ENCODE results near the gene PCBP2. TPM values are rescaled to one million over a fixed set of nuclear protein-coding genes. Genes with fewer than 3 reads are reported as not detected.

The PCBP2 gene
- polyA plus RNA-seq, 2 donors, result 330 to 344 TPM

DNA sequence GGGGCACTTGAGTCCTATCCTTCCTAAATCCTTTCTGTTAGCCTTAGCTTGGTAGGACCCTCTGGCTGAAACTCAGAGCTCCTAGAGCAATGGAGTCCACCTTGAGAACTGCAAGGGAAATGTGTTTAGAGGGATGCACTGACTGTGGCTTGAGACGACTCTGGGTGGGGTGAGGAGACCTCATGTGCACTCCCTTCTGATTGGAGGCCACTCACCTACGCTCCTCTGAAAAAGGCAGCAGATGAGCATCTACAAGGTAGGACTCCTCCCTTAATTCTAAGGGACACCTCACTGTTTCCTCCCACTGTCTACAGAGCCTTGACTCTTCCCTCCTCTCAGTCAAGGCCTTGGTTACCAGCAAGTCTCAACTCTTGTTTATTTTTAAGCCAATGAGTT lies 46.3 kb downstream of the PCBP2 start:
- WGBS, 2 donors, result 62 to 82% methylated on average over 2 of the region's 2 CpGs
- H3K27ac ChIP-seq (ENCODE audit: low read depth in 2 of 2, low read length in 1 of 2), result no peak overlapping the region
- H3K4me1 ChIP-seq (ENCODE audit: control insufficient read depth in 2 of 2, insufficient read depth in 2 of 2, low read length in 1 of 2), result peaks cover 0 to 18% of the 10 kb centered on the region in 2 donors
- no peaks in the 10 kb centered on the region for H3K27me3 ChIP-seq (ENCODE audit: control insufficient read depth in 1 of 2, insufficient read depth in 2 of 2, low read length in 2 of 2)
- no peak overlapping the region for H3K4me3 ChIP-seq (ENCODE audit: low read depth in 1 of 2, low read length in 2 of 2)
- no peaks in the 10 kb centered on the region for H3K36me3 ChIP-seq (ENCODE audit: control insufficient read depth in 2 of 2, insufficient read depth in 2 of 2, low read length in 1 of 2)
- H3K9me3 ChIP-seq (ENCODE audit: control insufficient read depth in 2 of 2, insufficient read depth in 1 of 2, low read depth in 1 of 2, low read length in 1 of 2), result no peaks in the 10 kb centered on the region

DNA sequence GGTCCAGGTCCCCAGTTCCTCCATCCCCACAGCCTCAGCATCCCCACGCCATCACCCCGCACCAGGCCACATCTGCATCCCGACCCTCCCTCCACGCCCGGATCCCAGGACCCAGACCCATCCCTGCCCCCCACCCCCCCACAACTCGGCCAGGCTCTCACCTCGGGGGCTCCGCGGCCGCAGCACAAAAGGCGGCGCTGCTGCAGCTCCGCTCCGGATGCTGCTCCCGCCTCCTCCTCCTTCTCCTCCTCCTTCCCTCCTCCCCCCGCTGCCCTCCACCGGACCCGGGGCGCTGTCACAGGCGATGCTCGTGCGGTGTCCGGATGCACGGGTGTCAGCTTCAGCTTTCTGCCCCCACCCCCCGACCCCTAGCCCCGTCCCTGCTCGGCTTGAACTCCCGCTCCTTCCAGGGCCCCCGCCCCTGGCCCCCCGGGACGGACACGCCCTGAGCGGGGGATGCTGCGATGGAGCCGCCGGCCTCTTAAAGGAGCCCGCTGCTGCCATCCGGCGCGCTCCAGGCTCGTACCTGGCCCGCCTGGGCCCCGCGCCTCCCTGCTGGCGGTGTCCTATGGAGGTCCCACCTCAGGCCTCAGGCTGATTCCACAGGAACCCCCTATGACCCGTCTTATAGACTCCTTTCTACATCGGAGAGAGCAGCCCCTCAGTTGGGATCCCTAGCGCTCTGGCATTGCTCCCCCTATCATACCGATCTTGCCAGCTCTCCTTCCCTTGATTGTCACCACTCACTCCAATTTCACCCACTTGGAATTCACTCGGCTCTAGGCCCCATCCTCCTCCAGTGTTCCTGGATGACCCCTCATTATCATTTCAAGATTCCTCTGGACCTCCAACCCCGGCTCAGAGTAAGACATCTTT lies 47.6 kb downstream of the PCBP2 start, which contains the start of gene MAP3K12:
TSS of gene MAP3K12 (minus strand) at position 193 of the 876 bp plus-strand sequence. CDS start 12,067 bp downstream, outside the sequence.
- WGBS, 2 donors, result 0 to 1% methylated on average over 50 to 51 of the region's 51 CpGs
- H3K4me1 ChIP-seq (ENCODE audit: control insufficient read depth in 2 of 2, insufficient read depth in 2 of 2, low read length in 1 of 2), result peaks cover 0 to 17% of the 10 kb centered on the region in 2 donors
- peaks cover 0 to 7% of the 10 kb centered on the region in 2 donors for H3K36me3 ChIP-seq (ENCODE audit: control insufficient read depth in 2 of 2, insufficient read depth in 2 of 2, low read length in 1 of 2)
- H3K27me3 ChIP-seq (ENCODE audit: control insufficient read depth in 1 of 2, insufficient read depth in 2 of 2, low read length in 2 of 2), result no peaks in the 10 kb centered on the region
- H3K4me3 ChIP-seq (ENCODE audit: low read depth in 1 of 2, low read length in 2 of 2), result peak within 1 kb of the TSS; percentile 55 to 63
- peak within 1 kb of the TSS; percentile 97 to 100 for H3K27ac ChIP-seq (ENCODE audit: low read depth in 2 of 2, low read length in 1 of 2)
- no peaks in the 10 kb centered on the region for H3K9me3 ChIP-seq (ENCODE audit: control insufficient read depth in 2 of 2, insufficient read depth in 1 of 2, low read depth in 1 of 2, low read length in 1 of 2)

DNA sequence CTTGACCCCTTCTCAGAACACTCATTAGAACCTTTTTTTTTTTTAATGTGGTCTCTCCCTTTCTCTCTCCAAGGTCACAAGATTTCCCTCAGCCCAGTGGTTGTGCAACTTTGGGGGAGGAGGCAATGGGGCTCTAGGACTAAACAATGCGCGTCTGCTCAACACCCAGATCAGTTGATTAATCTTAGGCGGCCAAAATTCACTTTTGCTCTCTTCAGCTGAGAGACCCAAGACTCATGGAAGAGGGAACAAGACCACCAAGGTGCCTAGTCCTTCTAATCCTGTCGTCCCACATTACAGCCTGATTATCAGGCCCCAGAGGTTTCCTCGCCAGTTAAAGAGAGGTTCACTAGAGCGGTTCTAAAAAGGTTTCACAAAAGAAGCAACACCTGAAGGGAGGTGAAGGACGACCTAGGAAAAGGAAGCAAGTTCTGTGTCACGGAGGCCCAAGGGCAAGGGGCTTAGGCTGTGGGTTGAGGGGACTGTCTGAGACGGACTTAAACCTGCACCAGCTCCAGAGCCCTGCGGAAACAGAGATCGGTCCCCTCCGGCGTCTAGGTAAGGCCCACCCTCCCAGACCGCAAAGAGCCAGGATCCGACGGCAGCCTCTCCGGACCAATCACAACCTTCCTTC lies 48.4 kb downstream of the PCBP2 start:
- 1 to 2% methylated on average over 17 of the region's 17 CpGs for WGBS, 2 donors
- Histone ChIP-seq H3K36me3 (ENCODE audit: control insufficient read depth in 2 of 2, insufficient read depth in 2 of 2, low read length in 1 of 2) (peaks cover 0 to 10% of the 10 kb centered on the region in 2 donors), H3K4me3 (ENCODE audit: low read depth in 1 of 2, low read length in 2 of 2) (peak overlapping the region; percentile 55 to 63), H3K9me3 (ENCODE audit: control insufficient read depth in 2 of 2, insufficient read depth in 1 of 2, low read depth in 1 of 2, low read length in 1 of 2) (no peaks in the 10 kb centered on the region), H3K4me1 (ENCODE audit: control insufficient read depth in 2 of 2, insufficient read depth in 2 of 2, low read length in 1 of 2) (peaks cover 0 to 17% of the 10 kb centered on the region in 2 donors), H3K27me3 (ENCODE audit: control insufficient read depth in 1 of 2, insufficient read depth in 2 of 2, low read length in 2 of 2) (no peaks in the 10 kb centered on the region), H3K27ac (ENCODE audit: low read depth in 2 of 2, low read length in 1 of 2) (peak overlapping the region; percentile 97 to 100)

DNA sequence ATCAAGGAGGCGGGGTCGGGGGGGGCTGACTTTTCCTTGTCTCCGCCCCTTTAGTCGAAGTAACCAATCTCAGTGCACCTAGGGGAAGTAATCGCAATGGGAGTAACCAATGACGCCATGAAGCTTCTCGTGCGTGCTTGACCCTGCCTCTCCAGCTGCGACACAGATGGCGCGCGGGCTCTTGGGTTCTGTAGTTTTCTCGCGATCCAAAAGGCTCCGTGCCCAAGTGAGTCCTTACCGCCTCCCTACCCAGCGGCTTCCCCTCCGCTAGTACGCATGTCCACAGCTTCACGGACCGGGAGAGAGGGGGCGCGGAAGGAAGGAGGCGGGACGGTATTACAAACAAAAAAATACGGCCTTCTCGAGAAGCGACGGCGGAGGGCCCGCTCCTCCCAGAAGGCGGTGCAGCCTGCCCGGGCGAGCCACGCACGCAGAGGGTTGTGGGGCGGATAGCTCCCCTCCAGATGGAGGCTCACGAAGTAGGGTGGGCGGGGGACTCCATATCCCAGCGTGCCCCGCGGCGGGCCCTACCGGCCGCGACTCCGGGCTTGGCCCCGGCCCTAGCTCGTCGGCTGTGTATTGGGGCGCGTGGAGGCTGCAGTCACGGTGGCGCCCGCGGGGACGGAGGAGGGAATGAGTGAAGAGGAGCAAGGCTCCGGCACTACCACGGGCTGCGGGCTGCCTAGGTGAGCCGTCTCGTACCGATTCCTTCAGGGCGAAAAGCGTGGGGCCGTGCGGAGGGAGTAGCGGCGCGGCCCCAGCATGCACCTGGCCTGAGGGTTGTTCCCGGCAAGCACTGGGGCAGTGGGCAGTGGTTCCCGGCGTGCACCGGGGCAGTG lies 49.1 kb downstream of the PCBP2 start, which contains the start of gene TARBP2:
TSS of gene TARBP2 (plus strand) at position 508 of the 839 bp plus-strand sequence. CDS start at position 634, 126 bp downstream.
- Histone ChIP-seq H3K4me3 (ENCODE audit: low read depth in 1 of 2, low read length in 2 of 2) (peak within 1 kb of the TSS; percentile 70 to 81), H3K27ac (ENCODE audit: low read depth in 2 of 2, low read length in 1 of 2) (peak within 1 kb of the TSS; percentile 97 to 100), H3K36me3 (ENCODE audit: control insufficient read depth in 2 of 2, insufficient read depth in 2 of 2, low read length in 1 of 2) (peaks cover 4 to 16% of the 10 kb centered on the region in 2 donors), H3K27me3 (ENCODE audit: control insufficient read depth in 1 of 2, insufficient read depth in 2 of 2, low read length in 2 of 2) (no peaks in the 10 kb centered on the region), H3K4me1 (ENCODE audit: control insufficient read depth in 2 of 2, insufficient read depth in 2 of 2, low read length in 1 of 2) (peaks cover 0 to 17% of the 10 kb centered on the region in 2 donors), H3K9me3 (ENCODE audit: control insufficient read depth in 2 of 2, insufficient read depth in 1 of 2, low read depth in 1 of 2, low read length in 1 of 2) (no peaks in the 10 kb centered on the region)
- WGBS, 2 donors, result 0% methylated on average over 69 to 74 of the region's 74 CpGs

DNA sequence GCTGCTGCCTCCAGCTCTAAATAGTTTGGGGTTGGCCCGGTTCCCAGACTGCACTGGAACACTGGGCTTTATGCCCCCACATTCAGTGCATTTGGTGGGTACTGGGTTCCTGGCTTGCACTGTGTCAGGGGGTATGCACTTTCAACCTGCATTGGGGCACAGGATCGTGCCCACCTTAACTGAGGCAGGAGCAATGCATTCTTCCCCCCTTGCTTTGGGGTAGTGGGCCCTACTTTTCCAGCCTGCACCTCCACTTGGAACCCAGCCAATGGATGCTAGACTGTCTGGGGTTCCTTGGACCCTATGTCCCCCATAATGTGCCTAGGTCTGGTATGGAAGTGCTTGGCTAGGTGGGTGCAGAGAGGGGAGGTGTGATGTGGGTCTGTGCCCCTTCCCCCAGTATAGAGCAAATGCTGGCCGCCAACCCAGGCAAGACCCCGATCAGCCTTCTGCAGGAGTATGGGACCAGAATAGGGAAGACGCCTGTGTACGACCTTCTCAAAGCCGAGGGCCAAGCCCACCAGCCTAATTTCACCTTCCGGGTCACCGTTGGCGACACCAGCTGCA lies 49.8 kb downstream of the PCBP2 start:
- Histone ChIP-seq H3K27me3 (ENCODE audit: control insufficient read depth in 1 of 2, insufficient read depth in 2 of 2, low read length in 2 of 2) (no peaks in the 10 kb centered on the region), H3K4me3 (ENCODE audit: low read depth in 1 of 2, low read length in 2 of 2) (peak overlapping the region; percentile 70 to 81), H3K4me1 (ENCODE audit: control insufficient read depth in 2 of 2, insufficient read depth in 2 of 2, low read length in 1 of 2) (peaks cover 0 to 17% of the 10 kb centered on the region in 2 donors), H3K27ac (ENCODE audit: low read depth in 2 of 2, low read length in 1 of 2) (peak overlapping the region; percentile 97 to 100), H3K9me3 (ENCODE audit: control insufficient read depth in 2 of 2, insufficient read depth in 1 of 2, low read depth in 1 of 2, low read length in 1 of 2) (no peaks in the 10 kb centered on the region), H3K36me3 (ENCODE audit: control insufficient read depth in 2 of 2, insufficient read depth in 2 of 2, low read length in 1 of 2) (peaks cover 5 to 22% of the 10 kb centered on the region in 2 donors)
- WGBS, 2 donors, result 64 to 71% methylated on average over 10 of the region's 10 CpGs

DNA sequence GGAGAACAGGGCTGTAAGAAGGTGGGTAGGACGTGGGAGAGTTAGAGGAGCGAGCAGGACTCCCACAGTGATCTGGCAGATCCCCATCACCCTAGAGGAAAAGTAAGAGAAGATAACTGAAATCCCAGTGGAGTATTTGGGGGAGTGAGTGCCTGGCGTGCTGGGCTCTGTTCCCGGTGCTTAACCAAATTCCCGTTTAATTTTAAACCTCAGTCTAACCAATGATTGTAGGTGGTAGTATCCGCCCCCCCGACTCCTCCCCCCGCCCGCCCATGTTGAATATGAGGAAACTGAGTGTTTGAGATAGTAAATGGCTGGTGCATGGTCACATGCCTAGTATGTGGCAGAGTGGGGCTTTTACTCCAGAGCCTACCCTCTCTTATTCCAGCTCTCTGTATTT lies 50.4 kb downstream of the PCBP2 start:
- Histone ChIP-seq H3K27ac (ENCODE audit: low read depth in 2 of 2, low read length in 1 of 2) (no peak overlapping the region), H3K27me3 (ENCODE audit: control insufficient read depth in 1 of 2, insufficient read depth in 2 of 2, low read length in 2 of 2) (no peaks in the 10 kb centered on the region), H3K9me3 (ENCODE audit: control insufficient read depth in 2 of 2, insufficient read depth in 1 of 2, low read depth in 1 of 2, low read length in 1 of 2) (no peaks in the 10 kb centered on the region), H3K4me3 (ENCODE audit: low read depth in 1 of 2, low read length in 2 of 2) (no peak overlapping the region), H3K4me1 (ENCODE audit: control insufficient read depth in 2 of 2, insufficient read depth in 2 of 2, low read length in 1 of 2) (peaks cover 0 to 17% of the 10 kb centered on the region in 2 donors), H3K36me3 (ENCODE audit: control insufficient read depth in 2 of 2, insufficient read depth in 2 of 2, low read length in 1 of 2) (peaks cover 5 to 27% of the 10 kb centered on the region in 2 donors)
- WGBS, 2 donors, result 57 to 68% methylated on average over 9 of the region's 9 CpGs

DNA sequence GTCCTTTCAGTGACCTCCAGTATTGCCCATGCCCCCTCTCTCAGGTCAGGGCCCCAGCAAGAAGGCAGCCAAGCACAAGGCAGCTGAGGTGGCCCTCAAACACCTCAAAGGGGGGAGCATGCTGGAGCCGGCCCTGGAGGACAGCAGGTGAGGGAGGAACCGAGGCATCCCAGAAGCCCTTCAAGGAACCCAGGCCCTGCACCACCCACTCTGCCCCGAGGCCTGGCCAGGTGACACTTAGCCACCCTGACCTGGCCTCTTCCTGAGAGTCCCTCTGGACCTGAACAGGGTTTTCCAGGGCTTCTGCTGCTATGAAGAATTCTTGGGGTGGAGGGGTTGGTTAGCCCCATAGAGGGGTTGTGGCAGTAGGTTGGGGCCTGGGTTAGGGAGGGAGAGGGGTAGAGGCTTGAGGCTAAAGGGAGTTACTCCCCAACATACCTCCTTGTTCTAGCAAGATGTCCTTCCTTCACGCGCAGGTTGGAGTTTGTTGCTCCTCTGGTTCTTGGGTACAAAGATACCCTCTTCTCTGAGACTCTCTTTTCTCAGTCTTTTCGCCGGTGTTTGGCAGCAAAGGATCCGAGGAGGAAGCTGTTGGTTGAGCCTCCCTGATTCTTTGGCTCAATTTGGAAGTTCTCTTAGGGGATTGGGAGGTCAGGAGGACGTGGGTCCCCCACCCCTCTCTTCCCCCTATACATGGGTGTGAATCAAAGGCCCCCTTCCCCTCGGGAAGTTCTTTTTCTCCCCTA lies 51.3 kb downstream of the PCBP2 start:
- H3K36me3 ChIP-seq (ENCODE audit: control insufficient read depth in 2 of 2, insufficient read depth in 2 of 2, low read length in 1 of 2), result peaks cover 5 to 31% of the 10 kb centered on the region in 2 donors
- no peaks in the 10 kb centered on the region for H3K9me3 ChIP-seq (ENCODE audit: control insufficient read depth in 2 of 2, insufficient read depth in 1 of 2, low read depth in 1 of 2, low read length in 1 of 2)
- no peak overlapping the region for H3K27ac ChIP-seq (ENCODE audit: low read depth in 2 of 2, low read length in 1 of 2)
- H3K27me3 ChIP-seq (ENCODE audit: control insufficient read depth in 1 of 2, insufficient read depth in 2 of 2, low read length in 2 of 2), result no peaks in the 10 kb centered on the region
- no peak overlapping the region for H3K4me3 ChIP-seq (ENCODE audit: low read depth in 1 of 2, low read length in 2 of 2)
- 69 to 77% methylated on average over 10 of the region's 10 CpGs for WGBS, 2 donors
- peaks cover 0 to 17% of the 10 kb centered on the region in 2 donors for H3K4me1 ChIP-seq (ENCODE audit: control insufficient read depth in 2 of 2, insufficient read depth in 2 of 2, low read length in 1 of 2)

DNA sequence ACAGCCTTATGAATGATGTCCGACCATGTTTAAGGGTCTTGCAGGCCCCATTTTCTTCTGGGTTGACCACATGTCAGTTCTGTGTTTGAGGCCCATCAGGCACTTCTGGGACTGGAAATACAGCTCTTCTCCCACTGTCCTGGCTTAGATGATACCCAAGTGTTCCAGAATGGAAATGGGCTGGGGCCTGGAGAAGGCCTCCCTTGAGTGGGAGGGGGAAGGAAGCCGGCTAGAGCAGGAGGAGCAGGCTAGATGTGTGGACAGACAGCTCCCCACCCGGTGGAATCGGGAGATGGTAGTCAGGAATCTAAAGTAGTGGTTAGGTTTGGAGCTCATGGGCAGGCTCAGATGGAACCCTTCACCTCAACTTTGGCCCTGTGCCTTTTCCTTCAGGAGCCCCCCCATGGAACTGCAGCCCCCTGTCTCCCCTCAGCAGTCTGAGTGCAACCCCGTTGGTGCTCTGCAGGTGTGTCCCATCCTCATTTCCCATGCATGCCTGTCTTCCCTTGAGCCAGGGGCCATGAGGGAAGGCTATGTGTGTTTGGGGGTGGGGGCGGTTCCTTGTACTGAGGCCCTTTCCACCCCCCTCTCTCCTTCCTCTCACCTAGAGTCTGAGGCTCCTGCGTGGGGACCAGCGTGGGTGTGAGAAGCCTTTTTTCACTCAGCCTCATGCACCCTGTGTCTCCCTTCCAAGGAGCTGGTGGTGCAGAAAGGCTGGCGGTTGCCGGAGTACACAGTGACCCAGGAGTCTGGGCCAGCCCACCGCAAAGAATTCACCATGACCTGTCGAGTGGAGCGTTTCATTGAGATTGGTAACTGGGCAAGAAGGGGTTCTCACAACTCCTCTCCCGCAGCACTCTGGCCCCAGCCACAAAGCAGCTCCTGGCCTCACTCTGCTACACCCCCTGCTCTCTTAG lies 52.4 kb downstream of the PCBP2 start:
- Histone ChIP-seq H3K4me3 (ENCODE audit: low read depth in 1 of 2, low read length in 2 of 2) (no peak overlapping the region), H3K27me3 (ENCODE audit: control insufficient read depth in 1 of 2, insufficient read depth in 2 of 2, low read length in 2 of 2) (no peaks in the 10 kb centered on the region), H3K4me1 (ENCODE audit: control insufficient read depth in 2 of 2, insufficient read depth in 2 of 2, low read length in 1 of 2) (peaks cover 0 to 9% of the 10 kb centered on the region in 2 donors), H3K27ac (ENCODE audit: low read depth in 2 of 2, low read length in 1 of 2) (no peak overlapping the region), H3K9me3 (ENCODE audit: control insufficient read depth in 2 of 2, insufficient read depth in 1 of 2, low read depth in 1 of 2, low read length in 1 of 2) (no peaks in the 10 kb centered on the region), H3K36me3 (ENCODE audit: control insufficient read depth in 2 of 2, insufficient read depth in 2 of 2, low read length in 1 of 2) (peaks cover 5 to 31% of the 10 kb centered on the region in 2 donors)
- 75 to 83% methylated on average over 14 of the region's 14 CpGs for WGBS, 2 donors
